ENCODE data around the gene CCDC71.

The CCDC71 gene

GRCh38 chr3:49119036-49119435 is 47.1 kb downstream of the CCDC71 start:
- DNase-seq (ENCODE audit: insufficient read length, low spot score) (no peak), FAIRE-seq (no peak)
- TF ChIP-seq, protein P1, sequence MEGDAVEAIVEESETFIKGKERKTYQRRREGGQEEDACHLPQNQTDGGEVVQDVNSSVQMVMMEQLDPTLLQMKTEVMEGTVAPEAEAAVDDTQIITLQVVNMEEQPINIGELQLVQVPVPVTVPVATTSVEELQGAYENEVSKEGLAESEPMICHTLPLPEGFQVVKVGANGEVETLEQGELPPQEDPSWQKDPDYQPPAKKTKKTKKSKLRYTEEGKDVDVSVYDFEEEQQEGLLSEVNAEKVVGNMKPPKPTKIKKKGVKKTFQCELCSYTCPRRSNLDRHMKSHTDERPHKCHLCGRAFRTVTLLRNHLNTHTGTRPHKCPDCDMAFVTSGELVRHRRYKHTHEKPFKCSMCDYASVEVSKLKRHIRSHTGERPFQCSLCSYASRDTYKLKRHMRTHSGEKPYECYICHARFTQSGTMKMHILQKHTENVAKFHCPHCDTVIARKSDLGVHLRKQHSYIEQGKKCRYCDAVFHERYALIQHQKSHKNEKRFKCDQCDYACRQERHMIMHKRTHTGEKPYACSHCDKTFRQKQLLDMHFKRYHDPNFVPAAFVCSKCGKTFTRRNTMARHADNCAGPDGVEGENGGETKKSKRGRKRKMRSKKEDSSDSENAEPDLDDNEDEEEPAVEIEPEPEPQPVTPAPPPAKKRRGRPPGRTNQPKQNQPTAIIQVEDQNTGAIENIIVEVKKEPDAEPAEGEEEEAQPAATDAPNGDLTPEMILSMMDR (IDR thresholded peaks at IDR 0.05; ENCODE audit: insufficient read depth, missing control alignments), result no peak
